ENCODE data around the gene WASL. TPM values are rescaled to one million over a fixed set of nuclear protein-coding genes. Genes with fewer than 3 reads are reported as not detected.

The WASL gene
- total RNA-seq, 1 experiment from 2014 or later = 8.5 TPM

DNA sequence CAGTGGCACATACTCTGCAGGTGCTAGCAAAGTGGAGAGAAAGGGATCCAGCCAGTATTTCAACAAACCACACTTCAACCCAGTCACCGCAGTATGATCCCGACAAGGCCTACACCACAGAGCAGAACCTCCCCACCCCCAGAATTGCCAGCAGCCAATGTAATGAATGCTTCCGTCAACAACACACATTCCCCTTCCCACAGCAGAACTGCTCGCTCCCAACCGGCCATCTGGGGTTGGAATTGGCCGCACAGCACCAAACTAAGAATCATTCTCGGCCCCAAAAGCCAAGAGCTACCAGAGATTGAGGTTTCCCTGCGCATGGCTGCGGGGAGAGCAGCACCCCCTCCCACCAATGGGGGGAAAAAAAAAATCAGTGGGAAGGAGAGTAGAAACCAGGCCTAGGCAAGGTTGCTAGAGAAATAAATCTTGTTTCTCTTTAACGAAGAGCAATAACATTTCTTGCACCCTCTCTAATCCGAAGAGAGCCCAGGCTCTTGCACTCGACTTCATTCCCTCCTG is 1.1 kb downstream of the WASL start:
- no peaks in the 10 kb centered on the region for H3K36me3 ChIP-seq (ENCODE audit: low read depth, low read length)
- H4K20me1 ChIP-seq (ENCODE audit: low read length) = peaks cover 41% of the 10 kb centered on the region
- H3K4me3 ChIP-seq (ENCODE audit: low read length) = peak overlapping the region; percentile 98
- peaks cover 29% of the 10 kb centered on the region for H3K4me1 ChIP-seq (ENCODE audit: insufficient read depth, low read length)
- TF ChIP-seq, protein P1, sequence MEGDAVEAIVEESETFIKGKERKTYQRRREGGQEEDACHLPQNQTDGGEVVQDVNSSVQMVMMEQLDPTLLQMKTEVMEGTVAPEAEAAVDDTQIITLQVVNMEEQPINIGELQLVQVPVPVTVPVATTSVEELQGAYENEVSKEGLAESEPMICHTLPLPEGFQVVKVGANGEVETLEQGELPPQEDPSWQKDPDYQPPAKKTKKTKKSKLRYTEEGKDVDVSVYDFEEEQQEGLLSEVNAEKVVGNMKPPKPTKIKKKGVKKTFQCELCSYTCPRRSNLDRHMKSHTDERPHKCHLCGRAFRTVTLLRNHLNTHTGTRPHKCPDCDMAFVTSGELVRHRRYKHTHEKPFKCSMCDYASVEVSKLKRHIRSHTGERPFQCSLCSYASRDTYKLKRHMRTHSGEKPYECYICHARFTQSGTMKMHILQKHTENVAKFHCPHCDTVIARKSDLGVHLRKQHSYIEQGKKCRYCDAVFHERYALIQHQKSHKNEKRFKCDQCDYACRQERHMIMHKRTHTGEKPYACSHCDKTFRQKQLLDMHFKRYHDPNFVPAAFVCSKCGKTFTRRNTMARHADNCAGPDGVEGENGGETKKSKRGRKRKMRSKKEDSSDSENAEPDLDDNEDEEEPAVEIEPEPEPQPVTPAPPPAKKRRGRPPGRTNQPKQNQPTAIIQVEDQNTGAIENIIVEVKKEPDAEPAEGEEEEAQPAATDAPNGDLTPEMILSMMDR (conservative IDR thresholded peaks at IDR 0.05; ENCODE audit: low read depth, low read length) = no peak
- TF ChIP-seq EZH2phosphoT487 (IDR thresholded peaks at IDR 0.05; ENCODE audit: borderline replicate concordance, low read length) = no peak
- TF ChIP-seq EZH2 (IDR thresholded peaks at IDR 0.05; ENCODE audit: low read length, unreplicated experiment) = no peak
- ChIA-PET POLR2A (ENCODE audit: unreplicated experiment) (interaction anchor here (0.6 to 0.7 kb wide), 3 partner anchors 21 to 51 kb away, joined by 3 to 8 read pairs (median 6); no protein-coding TSS in a partner anchor), CTCF (no interaction called here)
- BruUV-seq (replicated peaks) = TSS peak; percentile 35
- peak overlapping the region; percentile 80 for H3K4me2 ChIP-seq (ENCODE audit: low read length)
- peak overlapping the region; percentile 53; the same call in 1 of the 2 replicates for H2AFZ ChIP-seq (ENCODE audit: low read length)
- no peaks in the 10 kb centered on the region for H3F3A ChIP-seq (ENCODE audit: low read length, unreplicated experiment)
- H3K27ac ChIP-seq (ENCODE audit: low read length) = peak overlapping the region; percentile 87
- H3K79me2 ChIP-seq (ENCODE audit: low read length) = peaks cover 80% of the 10 kb centered on the region
- intact Hi-C loops (cut with micrococcal nuclease) = loop anchor here (1.0 to 5.0 kb wide), 4 partner anchors 20 to 65 kb away; no protein-coding TSS in a partner anchor
- peak overlapping the region; percentile 95 for H3K9ac ChIP-seq (ENCODE audit: low read length)
- peak; percentile 50 for ATAC-seq
- H3K27me3 ChIP-seq (ENCODE audit: low read length) = no peaks in the 10 kb centered on the region
- H3K9me2 ChIP-seq (replicated peaks; ENCODE audit: low read length) = no peaks in the 10 kb centered on the region
- peak; percentile 79 for DNase-seq
- H3K9me3 ChIP-seq (ENCODE audit: low read length) = no peaks in the 10 kb centered on the region

DNA sequence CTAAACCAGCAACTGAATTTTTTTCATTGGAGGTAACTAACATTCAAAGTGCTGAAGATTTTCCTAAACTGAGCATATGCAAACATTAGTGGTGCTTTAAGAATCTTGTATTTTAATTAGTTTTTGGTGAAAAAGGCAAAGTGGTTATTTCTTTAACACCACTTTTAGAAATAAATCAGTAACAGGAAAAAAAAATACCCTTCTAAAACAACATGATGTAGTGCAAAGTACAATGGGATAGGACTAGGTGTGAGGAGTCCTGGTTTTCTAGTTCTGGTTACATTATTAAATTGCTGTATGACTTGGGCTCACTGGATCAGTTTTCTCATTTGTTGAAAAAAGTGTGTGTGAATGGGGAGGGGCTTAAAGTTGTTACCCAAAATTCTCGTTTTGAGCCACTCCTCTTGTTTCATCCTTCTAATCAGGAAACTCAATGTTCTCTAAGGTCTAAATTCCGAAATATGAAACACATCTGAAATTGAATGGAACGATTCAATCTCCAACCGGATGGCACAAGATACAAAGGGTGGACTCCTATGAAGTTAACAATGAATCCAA is 1.8 kb downstream of the WASL start:
- ChIA-PET CTCF (interaction anchor here (0.6 kb wide), 1 partner anchor 125 kb away, joined by 4 read pairs; no protein-coding TSS in a partner anchor), POLR2A (ENCODE audit: unreplicated experiment) (interaction anchor here (0.7 kb wide), 1 partner anchor 20 kb away, joined by 6 read pairs; no protein-coding TSS in a partner anchor)
- Histone ChIP-seq H2AFZ (ENCODE audit: low read length) (0 out of 2 replicates have a peak overlapping the region, but pooled peaks have one; percentile 1), H3K9me2 (replicated peaks; ENCODE audit: low read length) (no peaks in the 10 kb centered on the region), H3K27ac (ENCODE audit: low read length) (0 out of 2 replicates have a peak overlapping the region, but pooled peaks have one; percentile 87), H3K4me3 (ENCODE audit: low read length) (peak overlapping the region; percentile 98), H3F3A (ENCODE audit: low read length, unreplicated experiment) (no peaks in the 10 kb centered on the region), H3K36me3 (ENCODE audit: low read depth, low read length) (no peaks in the 10 kb centered on the region), H3K4me2 (ENCODE audit: low read length) (peak overlapping the region; percentile 80), H3K27me3 (ENCODE audit: low read length) (no peaks in the 10 kb centered on the region), H3K9ac (ENCODE audit: low read length) (peak overlapping the region; percentile 95), H4K20me1 (ENCODE audit: low read length) (peaks cover 41% of the 10 kb centered on the region), H3K79me2 (ENCODE audit: low read length) (peaks cover 87% of the 10 kb centered on the region), H3K9me3 (ENCODE audit: low read length) (no peaks in the 10 kb centered on the region), H3K4me1 (ENCODE audit: insufficient read depth, low read length) (peaks cover 29% of the 10 kb centered on the region)
- BruUV-seq (replicated peaks) = no TSS peak
- no peak for TF ChIP-seq EZH2 (IDR thresholded peaks at IDR 0.05; ENCODE audit: low read length, unreplicated experiment)
- no peak for TF ChIP-seq EZH2phosphoT487 (IDR thresholded peaks at IDR 0.05; ENCODE audit: borderline replicate concordance, low read length)
- TF ChIP-seq, protein P1 (conservative IDR thresholded peaks at IDR 0.05; ENCODE audit: low read depth, low read length) = no peak
- intact Hi-C loops (cut with micrococcal nuclease) = loop anchor here (1.0 to 5.0 kb wide), 3 partner anchors 20 to 35 kb away; no protein-coding TSS in a partner anchor
- ATAC-seq (no peak), DNase-seq (no peak)
